Nephron progenitor cell (in vitro differentiated cells): ENCODE data around the gene DENND1B.

Experiments used
- DNase-seq: peaks from one replicate; pipeline ENCODE4 v3.0.0; 2021
- H3K27ac Mint-ChIP-seq: 2 replicates; pipeline ENCODE4 v1.8.0; 2021; ENCODE audit warnings: mild to moderate bottlenecking, moderate library complexity, mixed read lengths
- H3K27me3 Mint-ChIP-seq: 2 replicates; pipeline ENCODE4 v1.8.0; 2021; ENCODE audit warnings: mild to moderate bottlenecking, low read depth, mixed read lengths; ENCODE audit not compliant: poor library complexity
- H3K36me3 Mint-ChIP-seq: 2 replicates; pipeline ENCODE4 v1.8.0; 2021; ENCODE audit warnings: low read depth, mixed read lengths
- H3K4me1 Mint-ChIP-seq: 2 replicates; pipeline ENCODE4 v1.8.0; 2021; ENCODE audit warnings: mixed read lengths
- H3K4me3 Mint-ChIP-seq: 2 replicates; pipeline ENCODE4 v1.8.0; 2021; ENCODE audit warnings: mild to moderate bottlenecking, moderate library complexity, mixed read lengths
- H3K9me3 Mint-ChIP-seq: 2 replicates; pipeline ENCODE4 v1.8.0; 2021; ENCODE audit warnings: mild to moderate bottlenecking, moderate library complexity, mixed read lengths
- CTCF ChIP-seq: fragments of 200-600 bp; sonication (generic); IDR thresholded peaks from 2 replicates; pipeline ENCODE4 v1.5.0; 2021; ENCODE audit warnings: antibody characterized with exemption

Gene DENND1B

DNA sequence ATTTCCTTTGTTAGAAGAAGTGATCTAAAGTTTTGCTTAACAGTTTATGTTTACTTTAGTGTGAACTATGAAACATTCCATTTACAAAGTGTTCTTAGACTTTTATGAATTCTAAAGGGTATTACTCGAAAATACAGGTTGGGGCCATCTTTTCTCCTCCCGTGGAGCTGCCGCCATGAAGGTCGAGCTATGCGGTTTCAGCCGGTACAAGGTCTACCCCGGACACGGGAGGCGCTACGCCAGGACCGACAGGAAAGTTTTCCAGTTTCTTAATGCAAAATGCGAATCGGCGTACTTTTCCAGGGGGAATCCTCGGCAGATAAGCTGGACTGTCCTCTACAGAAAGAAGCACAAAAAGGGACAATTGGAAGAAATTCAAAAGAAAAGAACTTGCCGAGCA lies 39.8 kb downstream of the DENND1B start:
- Mint-ChIP-seq H3K27me3 (no peaks in the 10 kb centered on the region), H3K4me1 (peaks cover 19% of the 10 kb centered on the region), H3K36me3 (no peaks in the 10 kb centered on the region), H3K9me3 (no peaks in the 10 kb centered on the region), H3K4me3 (no peak overlapping the region), H3K27ac (peak overlapping the region; percentile 16)
- DNase-seq = no peak
- TF ChIP-seq CTCF = no peak

- Mint-ChIP-seq H3K4me3 (no peak overlapping the region), H3K27ac (peak overlapping the region; percentile 30), H3K9me3 (no peaks in the 10 kb centered on the region), H3K27me3 (peaks cover 4% of the 10 kb centered on the region), H3K36me3 (no peaks in the 10 kb centered on the region), H3K4me1 (peaks cover 13% of the 10 kb centered on the region)
- no peak for DNase-seq
- no peak for TF ChIP-seq CTCF
Measured at GRCh38 chr1:197733324-197733723, 42.0 kb downstream of the DENND1B start.

DNA sequence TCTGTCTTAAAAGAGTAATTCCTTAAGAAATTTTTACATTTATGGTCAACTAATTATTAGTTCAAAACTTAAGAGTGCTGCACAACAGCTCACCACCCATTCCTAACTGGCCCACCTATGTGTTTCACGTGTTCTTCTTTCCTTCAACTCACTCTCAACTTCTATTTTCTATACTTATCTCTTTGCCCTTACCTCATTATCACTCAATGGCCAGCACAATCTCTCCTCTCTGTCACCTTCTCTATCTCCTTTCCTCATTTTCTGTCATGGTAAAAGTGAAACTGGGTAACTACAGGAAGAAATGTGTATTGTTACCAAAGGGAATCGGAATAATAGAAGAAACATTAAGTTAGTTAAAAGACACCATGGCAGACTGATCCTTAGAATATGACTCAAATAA lies 43.1 kb downstream of the DENND1B start:
- no peak for DNase-seq
- H3K36me3 Mint-ChIP-seq = no peaks in the 10 kb centered on the region
- H3K27ac Mint-ChIP-seq = peak overlapping the region; percentile 14
- H3K9me3 Mint-ChIP-seq = peaks cover 6% of the 10 kb centered on the region
- no peak overlapping the region for H3K4me3 Mint-ChIP-seq
- TF ChIP-seq CTCF = no peak
- peaks cover 4% of the 10 kb centered on the region for H3K27me3 Mint-ChIP-seq
- H3K4me1 Mint-ChIP-seq = peaks cover 13% of the 10 kb centered on the region

DNA sequence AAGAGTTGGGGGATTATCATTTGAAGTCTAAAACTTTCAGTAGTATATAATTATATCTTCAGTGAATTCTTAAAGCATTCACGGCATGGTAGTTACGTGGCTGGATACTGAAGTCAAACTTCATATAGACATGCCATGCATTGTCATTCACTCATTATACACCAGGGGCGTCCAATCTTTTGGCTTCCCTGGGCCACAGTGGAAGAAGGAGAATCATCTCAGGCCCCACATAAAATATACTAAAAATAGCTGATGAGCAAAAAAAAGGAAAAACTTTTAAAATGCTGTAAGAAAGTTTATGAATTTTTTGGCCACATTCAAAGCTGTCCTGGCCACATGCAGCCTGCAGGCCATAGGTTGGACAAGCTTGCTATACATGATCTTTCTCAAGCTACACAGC lies 43.8 kb downstream of the DENND1B start:
- Mint-ChIP-seq H3K9me3 (peaks cover 11% of the 10 kb centered on the region), H3K27ac (no peak overlapping the region), H3K36me3 (peaks cover 1% of the 10 kb centered on the region), H3K27me3 (peaks cover 4% of the 10 kb centered on the region), H3K4me1 (peaks cover 13% of the 10 kb centered on the region), H3K4me3 (no peak overlapping the region)
- DNase-seq = no peak
- no peak for TF ChIP-seq CTCF

DNA sequence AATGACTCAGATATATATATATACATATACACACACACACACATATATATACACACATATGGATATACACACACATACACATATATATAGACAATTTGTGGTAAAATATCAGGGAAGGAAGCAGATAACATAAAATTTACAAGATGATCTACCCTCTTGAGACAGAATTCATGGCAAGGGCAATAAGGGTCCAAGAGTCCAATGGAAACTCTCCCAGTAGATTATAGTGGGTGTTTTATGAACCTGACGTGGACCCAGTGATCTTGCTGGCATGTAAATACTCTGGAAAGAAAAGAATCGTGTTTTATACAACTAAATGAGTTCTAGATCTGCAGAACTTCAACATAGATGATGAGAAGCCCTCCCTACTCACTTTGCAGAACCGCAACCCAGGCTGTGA lies 49.3 kb downstream of the DENND1B start:
- DNase-seq = no peak
- peaks cover 37% of the 10 kb centered on the region for H3K9me3 Mint-ChIP-seq
- H3K27me3 Mint-ChIP-seq = peaks cover 4% of the 10 kb centered on the region
- no peak for TF ChIP-seq CTCF
- peaks cover 19% of the 10 kb centered on the region for H3K36me3 Mint-ChIP-seq
- no peak overlapping the region for H3K4me3 Mint-ChIP-seq
- H3K4me1 Mint-ChIP-seq = no peaks in the 10 kb centered on the region
- no peak overlapping the region for H3K27ac Mint-ChIP-seq

GRCh38 chr1:197725044-197725443 lies 50.2 kb downstream of the DENND1B start:
- Mint-ChIP-seq H3K4me1 (no peaks in the 10 kb centered on the region), H3K27ac (no peak overlapping the region)
- DNase-seq = no peak

More at GRCh38 chr1:197725044-197725443, 50.2 kb downstream of the DENND1B start:
- no peak for TF ChIP-seq CTCF
- no peak overlapping the region for H3K4me3 Mint-ChIP-seq
- peaks cover 4% of the 10 kb centered on the region for H3K27me3 Mint-ChIP-seq
- H3K36me3 Mint-ChIP-seq = peaks cover 19% of the 10 kb centered on the region
- H3K9me3 Mint-ChIP-seq = peaks cover 37% of the 10 kb centered on the region
